NCI-H524 treated with DMSO at 0.1 percent for 48 hours (cell line): ENCODE data around the gene ZNHIT3.
"Not testable (repeated sequence)": the region's sequence is repeated elsewhere in the genome, so short reads cannot be mapped to it uniquely, and the experiment has no call there.

Experiments
- DNase-seq: peaks from one replicate; lab custom pipeline; 2025; lab: John Stamatoyannopoulos, UW

The ZNHIT3 gene

DNA sequence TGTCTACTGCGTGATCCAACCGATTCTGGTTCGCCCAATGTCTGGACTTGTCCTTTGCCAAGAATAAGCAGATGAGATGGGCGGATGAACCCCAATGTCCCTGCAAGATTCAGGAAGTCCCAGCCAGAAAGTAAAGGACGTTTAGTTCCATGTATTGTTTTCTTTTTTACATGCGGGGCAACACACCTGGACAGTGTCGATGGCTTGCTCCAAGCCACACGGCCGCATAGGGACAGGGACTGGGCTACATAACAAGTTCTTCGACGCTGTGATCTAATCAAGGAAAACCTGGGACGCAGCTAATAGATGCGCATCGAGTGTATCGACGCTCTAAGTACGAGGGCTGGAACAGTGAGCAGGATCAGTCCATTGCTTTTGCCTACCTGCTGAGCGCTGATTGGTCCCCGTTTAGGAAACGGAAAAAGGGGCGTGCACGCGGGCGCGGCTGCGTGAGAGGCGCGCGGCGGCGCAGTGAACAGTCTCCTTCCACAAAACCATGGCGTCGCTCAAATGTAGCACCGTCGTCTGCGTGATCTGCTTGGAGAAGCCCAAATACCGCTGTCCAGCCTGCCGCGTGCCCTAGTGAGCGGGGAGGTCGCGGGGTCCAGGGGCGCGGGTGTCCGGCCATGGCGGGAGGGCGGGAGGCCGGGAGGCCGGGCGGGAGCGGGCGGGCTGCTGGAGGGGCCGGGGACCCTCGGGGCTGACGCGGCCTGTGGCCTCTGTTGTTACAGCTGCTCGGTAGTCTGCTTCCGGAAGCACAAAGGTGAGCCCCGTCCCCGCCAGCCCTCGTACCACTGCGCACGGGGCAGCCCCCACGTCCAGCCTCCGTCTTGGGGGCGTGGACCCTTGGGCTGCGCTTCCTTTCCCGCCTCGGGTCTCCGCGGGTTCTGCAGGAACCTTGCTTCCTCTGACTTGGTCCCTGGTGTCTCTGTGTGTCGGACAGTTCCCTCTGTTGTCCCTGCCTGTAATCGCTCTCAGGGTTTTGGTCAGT is at the start of gene ZNHIT3:
Gene ZNHIT3, plus strand, starts transcription at position 478 of the 991 bp plus-strand sequence. Its CDS starts 19 bp downstream, at position 497.
- peak; percentile 84 for DNase-seq

DNA sequence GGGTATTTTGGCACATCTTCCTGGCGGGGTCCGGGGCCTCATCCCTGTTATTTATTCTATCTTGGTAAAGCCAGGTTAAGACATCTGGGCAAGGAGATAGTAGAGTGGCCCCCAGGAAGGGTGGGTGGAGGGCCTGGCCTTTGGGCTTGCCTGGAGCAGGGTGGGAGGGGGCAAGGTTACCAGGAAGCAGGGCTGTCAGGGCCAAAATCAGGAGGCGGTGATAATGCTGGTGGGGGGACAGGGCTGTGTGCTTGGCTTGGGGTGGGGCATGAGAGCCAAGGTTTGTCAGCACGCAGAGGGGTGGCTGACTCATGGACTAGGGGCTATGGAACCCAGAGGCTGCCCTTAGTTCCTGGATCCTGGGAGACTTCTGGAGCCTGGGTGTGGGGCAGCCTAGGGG is 44.7 kb upstream of the ZNHIT3 start:
- not testable (repeated sequence) for DNase-seq

DNA sequence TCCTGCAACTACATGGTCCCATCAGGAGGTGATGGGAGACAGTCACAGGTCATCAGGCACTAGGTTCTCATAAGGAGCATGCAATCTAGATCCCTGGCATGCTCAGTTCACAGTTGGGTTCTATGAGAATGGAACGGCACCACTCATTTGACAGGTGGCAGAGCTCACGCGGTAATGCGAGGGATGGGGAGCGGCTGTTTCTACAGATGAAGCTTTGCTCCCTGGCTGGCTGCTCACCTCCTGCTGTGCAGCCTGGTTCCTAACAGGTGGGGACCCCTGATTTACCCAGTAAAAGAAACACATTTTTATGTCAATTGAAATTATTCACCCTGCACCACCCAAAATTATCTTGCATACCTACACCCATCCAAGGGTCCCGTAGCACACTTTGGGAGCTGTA is 42.7 kb upstream of the ZNHIT3 start:
- DNase-seq: no peak

DNA sequence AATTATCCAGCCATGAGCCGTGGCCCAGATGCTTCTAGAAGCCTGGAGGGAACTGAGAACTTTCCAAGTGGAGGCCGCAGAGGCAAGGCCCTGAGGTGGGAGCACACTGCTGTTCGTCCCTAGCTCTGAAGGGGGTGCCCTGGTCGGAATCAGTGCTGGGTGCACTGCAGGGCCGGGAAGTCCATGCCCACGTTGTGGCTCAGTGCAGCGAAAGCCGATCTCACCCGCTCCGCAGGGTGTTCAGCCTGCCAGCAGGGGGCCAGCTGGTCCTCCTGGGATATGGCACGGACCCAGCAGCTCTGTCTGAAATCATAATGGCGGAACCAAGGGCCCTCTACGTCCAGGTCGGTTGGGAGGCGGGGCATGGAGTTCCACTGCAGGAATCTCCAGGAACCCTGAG is 36.5 kb upstream of the ZNHIT3 start:
- not testable (repeated sequence) for DNase-seq

DNA sequence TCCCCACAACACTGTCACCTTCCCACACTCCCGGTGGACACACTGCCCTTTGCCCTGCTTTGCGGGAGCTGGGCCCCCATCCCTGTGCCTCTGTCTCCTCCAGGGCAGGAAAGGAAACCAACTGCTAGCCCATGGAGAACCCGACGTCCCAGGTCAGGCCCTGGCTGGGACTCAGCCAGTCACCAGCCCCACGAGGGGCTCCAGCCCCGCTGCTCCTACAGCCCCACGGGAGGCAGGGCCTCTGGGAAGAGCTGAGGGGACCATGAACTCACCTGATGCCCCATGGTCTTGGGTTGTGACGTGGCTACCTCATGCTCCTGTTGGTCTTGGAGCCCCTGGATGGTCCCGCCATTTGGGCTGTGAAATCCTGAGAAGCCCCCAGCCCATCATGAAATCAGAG is 33.6 kb upstream of the ZNHIT3 start:
- not testable (repeated sequence) for DNase-seq

DNA sequence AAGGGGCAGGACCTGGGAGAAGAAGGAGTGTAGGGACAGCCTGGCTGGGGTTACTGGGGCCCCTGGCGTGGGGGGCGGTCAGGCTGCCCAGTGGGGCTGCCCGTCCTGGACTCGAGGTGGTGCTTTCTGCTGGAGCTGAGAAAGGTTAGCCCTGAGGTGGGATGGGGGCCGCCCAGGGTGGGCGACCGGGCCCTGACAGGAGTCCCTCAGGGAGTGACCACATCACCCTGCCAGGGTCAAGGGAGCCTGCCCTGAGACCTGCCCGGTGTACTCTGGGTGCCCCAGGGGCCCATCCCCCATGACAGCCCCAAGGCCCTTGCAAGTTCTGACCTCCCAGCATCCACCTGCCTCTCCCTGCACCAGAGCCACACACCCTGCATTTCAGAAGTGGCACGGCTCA is 28.8 kb upstream of the ZNHIT3 start:
- DNase-seq: not testable (repeated sequence)

DNA sequence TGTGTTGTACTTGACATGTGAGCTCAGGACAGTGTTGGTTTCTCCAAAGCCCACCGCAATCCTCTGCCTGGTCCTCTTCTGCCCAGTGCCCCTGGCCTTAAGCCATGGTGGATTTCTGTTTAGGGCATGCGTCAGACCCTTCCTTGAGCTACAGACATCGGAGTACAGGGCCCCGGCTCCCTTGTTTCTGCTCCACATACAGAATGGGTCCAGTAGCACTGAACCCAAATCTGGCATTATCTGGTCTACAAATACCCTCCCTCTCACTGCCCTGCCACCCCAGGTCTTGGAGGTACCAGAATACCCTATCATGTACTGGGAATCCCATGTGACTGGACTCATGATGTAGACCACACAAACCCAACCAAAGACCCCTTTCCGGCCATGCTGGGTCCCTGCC is 27.4 kb upstream of the ZNHIT3 start:
- DNase-seq: no peak

DNA sequence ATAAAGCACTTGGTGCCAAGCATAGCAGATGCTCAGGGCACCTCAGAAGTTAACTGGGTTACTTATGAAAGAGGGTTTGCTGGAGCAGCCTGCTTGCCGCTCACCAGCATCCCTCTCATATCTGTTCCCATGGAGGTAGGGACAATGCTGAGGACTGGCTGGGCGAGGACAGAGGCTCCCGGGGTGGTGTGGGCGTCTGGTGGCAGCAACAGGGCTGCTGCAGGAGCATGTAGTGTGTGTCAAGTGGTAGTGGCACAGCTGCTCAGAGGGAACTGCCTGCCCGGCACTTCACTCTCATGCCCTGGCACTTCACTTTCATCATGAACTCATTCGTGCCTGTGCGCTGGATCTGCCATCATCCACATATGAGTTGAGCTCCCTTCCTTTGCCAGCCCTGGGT is 26.9 kb upstream of the ZNHIT3 start:
- DNase-seq: no peak

DNA sequence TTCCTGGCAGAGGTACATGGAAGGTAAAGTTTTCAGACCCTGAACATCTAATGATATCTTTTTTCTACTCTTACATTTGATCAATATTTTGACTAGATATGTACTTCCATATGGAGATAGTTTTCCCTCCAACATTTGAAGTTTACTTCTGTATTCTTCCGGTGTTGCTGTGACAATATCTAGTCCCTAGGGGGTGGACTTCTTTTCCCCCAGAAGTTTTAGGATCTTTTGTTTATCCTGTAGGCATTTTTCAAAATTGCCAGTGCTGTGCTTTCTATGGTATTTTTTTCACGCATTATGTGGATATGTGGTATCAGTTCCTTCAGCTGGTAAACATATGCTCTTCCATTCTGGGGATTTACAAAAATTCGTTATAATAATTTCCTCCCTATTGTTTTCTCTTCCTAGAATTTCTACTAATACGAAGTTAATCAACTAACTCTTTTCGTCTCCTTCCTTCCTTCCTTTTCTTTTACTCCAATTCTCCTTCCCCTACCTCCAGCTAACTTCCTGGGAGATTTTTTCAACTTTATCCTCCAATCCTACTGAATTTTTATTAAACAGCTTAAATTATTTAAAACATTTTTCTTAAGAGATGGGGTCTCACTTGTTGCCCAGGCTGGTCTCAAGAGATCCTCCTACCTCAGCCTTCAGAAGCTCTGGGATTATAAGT is 26.1 kb upstream of the ZNHIT3 start:
- no peak for DNase-seq

DNA sequence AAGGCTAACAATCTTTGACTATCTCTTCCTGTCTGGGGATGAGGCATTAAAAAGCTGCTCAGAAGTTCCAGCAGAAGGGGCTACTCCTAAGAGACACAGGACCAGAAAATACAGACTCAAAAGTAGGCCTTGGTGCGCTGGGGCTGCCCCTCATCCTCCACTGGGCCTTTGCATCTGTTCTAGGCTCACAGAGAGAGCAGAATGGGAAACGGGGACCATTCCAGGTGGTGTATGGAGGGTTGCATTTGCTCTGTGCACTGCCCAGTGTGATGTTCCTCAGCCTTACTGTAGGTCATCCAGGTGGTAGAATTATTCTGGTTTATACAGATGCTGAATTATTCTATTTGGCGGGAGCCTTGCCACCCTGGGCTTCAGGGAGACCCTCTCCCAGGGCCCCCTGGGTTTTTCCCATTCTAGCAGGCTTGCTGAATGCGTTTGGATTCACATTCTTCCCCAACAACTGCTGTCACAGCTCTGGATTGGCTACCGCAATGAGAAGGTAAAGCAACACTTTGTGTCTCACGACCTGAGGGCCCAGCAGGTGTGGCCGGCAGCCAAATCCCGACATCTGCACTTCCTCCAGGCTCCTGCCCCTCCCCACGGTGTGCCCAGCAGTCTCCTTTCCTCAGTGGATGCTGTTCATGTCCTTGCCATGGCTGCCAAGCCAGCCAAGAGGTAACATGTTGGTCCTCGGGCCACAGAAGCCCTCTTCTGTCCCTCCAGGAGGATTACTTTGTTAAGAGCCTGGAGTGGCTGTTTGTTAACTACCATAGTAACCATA is 25.0 kb upstream of the ZNHIT3 start:
- no peak for DNase-seq

DNA sequence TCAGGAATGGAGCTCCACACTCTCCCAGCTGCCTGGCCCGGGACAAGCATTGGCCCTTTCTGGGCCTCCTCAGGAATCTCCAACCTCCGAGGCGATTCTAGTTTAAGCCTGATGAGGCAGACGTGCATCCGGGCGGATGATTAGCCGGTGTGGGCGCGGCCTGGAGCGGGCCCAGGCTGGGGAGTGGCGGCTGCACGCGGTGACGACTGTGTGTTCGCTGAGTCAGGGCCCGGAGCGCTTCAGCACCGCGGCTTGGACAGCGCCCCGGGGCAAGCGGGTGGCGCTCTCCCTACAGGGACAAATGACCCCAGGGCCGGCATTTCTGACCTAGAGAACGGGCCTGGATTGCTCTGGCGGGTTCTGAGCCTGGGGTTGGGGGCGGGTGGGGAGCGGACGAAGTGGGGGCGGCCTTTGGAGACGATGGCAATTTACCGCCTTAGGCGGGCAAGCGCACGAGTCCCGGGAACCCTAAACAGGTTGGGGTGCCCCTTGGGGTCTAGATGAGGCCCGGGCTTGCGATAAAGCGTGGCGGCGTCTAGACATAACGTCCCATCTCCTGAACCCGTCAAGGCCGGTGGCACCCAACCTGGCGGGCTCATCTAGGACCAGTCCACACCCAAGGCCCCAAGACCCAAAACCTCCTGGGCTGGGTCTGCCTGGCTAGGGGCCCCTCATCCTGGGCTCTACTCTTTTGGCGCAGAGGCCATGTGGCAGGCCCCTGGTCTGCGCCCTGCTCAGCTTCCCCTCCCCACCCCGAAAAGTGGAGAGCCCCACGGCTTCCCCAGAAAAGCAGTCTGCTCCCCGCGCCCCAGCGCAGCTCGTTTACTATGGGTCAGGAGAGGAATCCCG is 22.3 kb upstream of the ZNHIT3 start:
- no peak for DNase-seq

DNA sequence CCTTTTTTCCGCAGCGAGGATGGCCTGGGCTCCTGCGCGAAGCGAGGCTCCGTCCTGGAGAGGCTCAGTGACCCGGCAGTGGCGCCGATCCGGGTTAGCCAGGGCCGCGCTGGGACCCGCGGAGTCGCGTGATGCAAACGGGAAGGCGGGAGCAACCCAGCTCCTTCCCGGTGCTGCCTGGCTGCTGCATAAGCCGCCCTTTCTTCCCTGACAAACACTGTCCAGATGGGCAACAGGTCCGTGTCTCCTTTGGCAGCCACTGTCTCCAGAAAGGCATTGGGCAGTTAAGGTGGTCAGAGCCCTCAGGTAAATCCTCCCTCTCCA is 21.8 kb upstream of the ZNHIT3 start:
- no peak for DNase-seq

DNA sequence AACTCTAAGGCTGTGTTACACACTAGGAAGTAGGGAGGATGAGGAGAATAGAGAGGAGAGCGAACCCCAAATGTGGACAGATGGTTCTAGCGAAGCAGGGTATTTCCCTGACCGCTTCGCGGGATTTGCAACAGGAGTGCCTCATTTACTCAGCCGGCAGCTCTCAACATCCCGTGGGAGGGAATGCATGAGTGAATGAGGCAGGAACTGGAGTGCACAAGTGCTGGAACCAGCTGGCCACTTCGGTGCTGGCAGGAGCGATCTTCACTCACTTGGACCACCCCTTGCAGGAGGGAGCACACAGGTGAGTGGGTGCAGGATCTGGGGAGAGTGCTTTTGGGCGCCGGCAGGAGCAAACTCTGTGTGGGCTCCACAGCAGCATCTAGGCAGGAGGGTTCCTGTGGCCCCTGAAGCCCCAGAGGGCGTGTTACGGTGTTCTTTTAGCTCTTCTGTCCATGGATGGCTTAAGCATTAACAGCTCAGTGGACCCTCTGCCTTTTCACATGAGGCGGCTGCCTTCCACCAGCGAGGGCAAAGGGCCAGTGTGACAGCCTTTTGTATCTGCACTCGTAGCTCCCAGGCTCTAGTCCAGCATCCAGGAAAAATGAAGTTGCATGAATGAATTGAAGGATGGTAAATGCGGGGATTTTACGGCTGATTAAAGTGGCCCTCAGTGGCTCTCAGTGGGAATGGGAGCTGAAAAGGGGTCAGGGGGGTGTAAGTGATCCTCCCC is 17.4 kb upstream of the ZNHIT3 start:
- peak; percentile 63 for DNase-seq

DNA sequence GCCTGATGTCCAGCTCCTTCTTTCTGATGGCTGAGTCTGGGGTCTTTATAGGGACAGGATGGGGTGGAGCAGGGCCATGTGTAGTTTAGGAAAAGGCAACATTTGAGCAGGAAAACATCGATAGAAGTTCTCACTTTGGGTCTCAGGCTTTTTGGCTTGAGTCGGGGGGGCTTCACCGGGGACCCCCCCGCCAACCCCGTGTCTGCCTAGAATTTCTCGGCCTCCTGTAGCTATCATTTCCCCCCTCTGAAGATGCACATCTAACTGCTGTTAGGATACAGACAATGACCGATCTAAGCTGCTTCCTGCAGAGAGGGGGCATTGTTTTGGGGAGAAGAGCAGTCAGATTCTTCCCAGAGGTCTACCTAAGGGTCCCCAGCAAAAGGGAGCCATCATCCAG is 16.7 kb upstream of the ZNHIT3 start:
- DNase-seq: no peak

DNA sequence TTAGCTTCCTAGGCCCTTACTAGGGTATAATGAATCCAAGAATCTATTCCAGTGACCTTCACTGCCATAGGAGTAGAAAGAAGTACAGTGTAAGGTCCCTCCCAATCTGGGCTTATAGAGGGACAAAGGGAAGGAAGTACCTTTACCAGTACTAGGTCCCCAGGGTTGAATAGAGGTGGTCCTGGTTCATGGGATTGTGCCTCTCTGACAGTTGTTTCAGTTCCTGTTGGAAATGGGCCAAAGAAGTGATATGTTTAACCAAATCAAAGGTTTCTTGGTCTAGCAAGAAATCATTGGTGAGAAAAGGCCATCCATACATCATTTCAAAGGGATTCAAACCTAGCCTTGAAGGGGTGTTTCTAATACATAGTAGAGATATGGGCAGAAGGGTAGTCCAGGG is 16.0 kb upstream of the ZNHIT3 start:
- DNase-seq: no peak

DNA sequence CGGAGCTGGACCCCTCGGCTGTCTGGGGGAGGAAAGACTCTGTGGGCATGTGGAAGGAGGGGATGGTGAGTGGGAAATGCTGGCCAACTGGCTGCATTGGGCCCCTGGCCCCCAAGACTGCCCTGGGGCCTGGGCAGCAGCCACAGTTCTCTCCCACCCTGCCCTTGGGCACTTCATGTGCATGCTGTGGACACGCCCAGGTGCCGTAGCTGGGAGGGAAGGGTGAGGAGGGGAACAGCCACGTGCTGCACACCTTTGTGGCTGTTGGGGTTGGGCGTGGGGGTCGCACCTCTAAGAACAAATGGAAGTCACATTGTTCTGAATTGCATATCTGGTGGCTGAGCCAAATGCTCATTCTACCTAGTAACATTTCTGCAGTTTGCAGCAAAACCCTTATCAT is 11.9 kb upstream of the ZNHIT3 start:
- DNase-seq: no peak

DNA sequence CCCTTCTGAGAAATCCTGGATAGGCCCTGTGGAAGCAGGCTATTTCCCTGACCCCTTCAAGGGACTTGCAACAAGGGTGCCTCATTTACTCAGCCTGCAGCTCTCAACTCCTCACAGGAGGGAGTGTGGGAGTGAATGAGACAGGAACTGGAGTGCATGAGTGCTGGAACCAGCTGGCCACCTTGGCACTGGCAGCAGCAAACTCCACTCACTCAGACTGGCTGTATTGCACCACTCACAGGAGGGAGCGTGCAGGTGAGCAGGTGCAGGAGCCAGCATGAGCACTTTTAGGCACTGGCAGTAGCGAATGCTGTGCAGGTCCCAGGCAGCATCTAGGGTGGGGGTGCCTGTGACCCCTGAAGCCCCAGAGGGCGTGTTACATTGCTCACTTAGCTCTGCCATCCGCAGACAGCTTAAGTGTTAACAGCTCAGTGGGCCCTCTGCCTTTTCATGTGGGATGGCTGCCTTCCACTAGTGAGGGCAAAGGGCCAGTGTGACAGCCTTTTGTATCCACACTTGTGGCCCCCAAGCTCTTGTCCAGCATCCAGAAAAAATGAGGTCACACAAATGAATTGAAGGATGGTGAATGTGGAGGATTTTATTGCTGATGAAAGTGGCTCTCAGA is 11.0 kb upstream of the ZNHIT3 start:
- no peak for DNase-seq

DNA sequence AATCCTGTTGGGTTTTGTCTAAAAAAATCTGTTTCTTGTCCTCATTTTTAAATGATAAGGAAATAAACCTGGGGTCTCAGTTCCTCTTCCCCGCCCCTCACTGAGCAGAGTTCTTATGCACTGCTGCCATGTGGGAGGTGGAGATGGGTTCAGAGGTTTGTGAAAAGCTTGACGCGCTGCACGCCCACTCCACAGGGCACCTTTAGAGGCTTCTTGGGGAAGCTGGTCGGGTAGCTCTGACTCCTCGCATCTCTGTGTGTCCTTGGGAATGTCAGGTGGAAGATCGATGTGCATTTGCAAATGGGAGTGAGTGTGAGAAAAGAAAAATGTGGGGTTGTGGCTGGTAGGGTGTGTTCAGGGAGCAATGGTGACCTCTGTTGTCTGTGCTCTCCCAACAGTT is 4.7 kb upstream of the ZNHIT3 start:
- DNase-seq: no peak

DNA sequence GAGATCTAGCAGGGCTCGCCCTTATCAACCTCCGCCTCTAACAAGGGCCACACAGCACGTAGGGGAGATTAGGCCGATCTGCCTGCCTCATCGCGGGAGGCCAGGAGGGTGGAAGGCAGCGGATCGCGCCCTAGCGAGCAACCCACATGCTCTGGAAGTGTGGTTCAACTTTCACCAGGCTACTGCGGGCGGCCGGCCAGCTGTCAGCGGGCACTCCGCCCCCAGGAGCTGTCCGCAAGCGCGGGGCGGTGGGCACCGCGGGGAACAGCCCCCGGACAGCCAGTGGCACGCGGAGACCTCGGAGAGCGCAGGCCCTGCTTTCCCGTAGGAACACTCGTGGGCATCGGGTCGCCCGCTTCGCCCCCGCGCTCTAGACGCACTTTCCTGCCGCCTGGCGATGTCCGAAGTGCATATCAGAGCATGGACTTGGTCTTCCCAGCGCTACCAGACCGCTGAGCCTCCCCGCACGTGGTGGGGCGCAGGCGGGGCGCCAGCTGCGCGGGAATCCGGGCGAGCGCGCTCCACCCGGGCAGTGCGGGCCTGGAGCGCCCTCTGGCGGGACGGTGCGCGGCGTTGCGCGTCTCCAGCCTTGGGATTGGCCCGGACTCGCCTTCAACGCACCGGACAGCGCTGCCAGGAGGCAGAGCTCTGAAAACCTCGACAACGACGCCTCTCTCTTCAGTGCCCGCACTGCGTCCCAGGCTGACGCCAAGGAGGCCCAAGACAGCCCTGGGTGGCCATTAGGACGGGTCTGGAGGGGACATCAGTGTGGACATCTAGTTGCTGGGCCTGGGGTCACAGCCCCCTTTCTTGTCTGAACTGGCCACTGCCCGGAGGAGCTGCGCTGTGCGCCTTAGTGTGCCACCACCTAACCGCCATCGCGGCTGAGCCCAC is 3.6 kb upstream of the ZNHIT3 start:
- peak; percentile 23 for DNase-seq
